HG03378 (cell line): ENCODE data around the gene SLC11A1.
A peak's percentile ranks its signal among the peaks of the same experiment; 100 is the strongest.

ENCODE experiments used
- ATAC-seq: cut with Tn5 transposase; IDR thresholded peaks from one replicate; pipeline ENCODE4 v1.9.1; 2021; ENCODE audit warnings: mild to moderate bottlenecking, moderate library complexity; ENCODE audit not compliant: unreplicated experiment

Gene SLC11A1

GRCh38 chr2:218392891-218393462, 10.9 kb downstream of the SLC11A1 start:
- ATAC-seq: no peak

- ATAC-seq: no peak
Observed at GRCh38 chr2:218393750-218394290, 11.7 kb downstream of the SLC11A1 start.

GRCh38 chr2:218394298-218395089, 12.4 kb downstream of the SLC11A1 start:
- no peak for ATAC-seq

GRCh38 chr2:218395090-218395444, 13.0 kb downstream of the SLC11A1 start:
- no peak for ATAC-seq

- ATAC-seq: no peak
Observed at GRCh38 chr2:218395456-218395825, 13.4 kb downstream of the SLC11A1 start.

- peak; percentile 37 for ATAC-seq
Observed at GRCh38 chr2:218395826-218396687, 14.0 kb downstream of the SLC11A1 start.

- no peak for ATAC-seq
Observed at GRCh38 chr2:218396688-218397462, 14.8 kb downstream of the SLC11A1 start.

GRCh38 chr2:218397463-218397819, 15.4 kb downstream of the SLC11A1 start:
- no peak for ATAC-seq

- no peak for ATAC-seq
Observed at GRCh38 chr2:218397820-218398436, 15.9 kb downstream of the SLC11A1 start.

- ATAC-seq: peak; percentile 13
Observed at GRCh38 chr2:218398437-218399390, 16.6 kb downstream of the SLC11A1 start.

- peak; percentile 26 for ATAC-seq
Observed at GRCh38 chr2:218399391-218400166, 17.5 kb downstream of the SLC11A1 start, which contains the start of gene CTDSP1. Gene CTDSP1 (plus strand): TSS chr2:218399868. CDS start chr2:218400091, 223 bp downstream.

GRCh38 chr2:218400167-218400929, 18.3 kb downstream of the SLC11A1 start:
- no peak for ATAC-seq

GRCh38 chr2:218400930-218401881, 19.1 kb downstream of the SLC11A1 start:
- ATAC-seq: no peak

GRCh38 chr2:218401890-218402289, 19.8 kb downstream of the SLC11A1 start:
- no peak for ATAC-seq

GRCh38 chr2:218402491-218402901, 20.4 kb downstream of the SLC11A1 start:
- ATAC-seq: no peak

- no peak for ATAC-seq
Observed at GRCh38 chr2:218402911-218403411, 20.9 kb downstream of the SLC11A1 start.
